GM19372 (cell line): ENCODE data around the gene KAT5.
"Not testable (repeated sequence)": the region's sequence is repeated elsewhere in the genome, so short reads cannot be mapped to it uniquely, and the experiment has no call there.

Source experiments
- ATAC-seq: cut with Tn5 transposase; IDR thresholded peaks from one replicate; pipeline ENCODE4 v1.9.1; 2021; ENCODE audit warnings: mild to moderate bottlenecking, low read depth, moderate library complexity; ENCODE audit not compliant: unreplicated experiment

KAT5 gene

DNA sequence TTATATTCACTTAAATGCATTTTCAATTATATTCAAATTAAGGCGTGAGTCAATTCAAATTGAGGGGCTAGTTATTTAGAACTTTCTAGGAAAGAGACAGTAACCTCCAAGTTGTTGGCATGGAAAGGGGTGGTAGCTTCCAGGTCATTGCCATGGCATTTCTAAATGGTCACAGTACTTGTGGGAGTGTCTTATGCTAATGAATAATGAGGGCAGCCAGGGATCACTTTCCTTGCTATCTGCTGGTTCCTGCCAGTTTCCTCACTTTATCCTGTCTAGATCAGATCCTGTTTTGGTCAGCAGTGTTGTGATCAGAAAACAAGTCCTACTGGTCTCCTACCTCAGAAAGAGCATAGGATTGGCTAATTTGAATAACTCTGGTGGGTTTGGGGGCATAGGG is 30.3 kb downstream of the KAT5 start:
- ATAC-seq: no peak

- no peak for ATAC-seq
Observed at GRCh38 chr11:65743681-65744025, 31.6 kb downstream of the KAT5 start.

DNA sequence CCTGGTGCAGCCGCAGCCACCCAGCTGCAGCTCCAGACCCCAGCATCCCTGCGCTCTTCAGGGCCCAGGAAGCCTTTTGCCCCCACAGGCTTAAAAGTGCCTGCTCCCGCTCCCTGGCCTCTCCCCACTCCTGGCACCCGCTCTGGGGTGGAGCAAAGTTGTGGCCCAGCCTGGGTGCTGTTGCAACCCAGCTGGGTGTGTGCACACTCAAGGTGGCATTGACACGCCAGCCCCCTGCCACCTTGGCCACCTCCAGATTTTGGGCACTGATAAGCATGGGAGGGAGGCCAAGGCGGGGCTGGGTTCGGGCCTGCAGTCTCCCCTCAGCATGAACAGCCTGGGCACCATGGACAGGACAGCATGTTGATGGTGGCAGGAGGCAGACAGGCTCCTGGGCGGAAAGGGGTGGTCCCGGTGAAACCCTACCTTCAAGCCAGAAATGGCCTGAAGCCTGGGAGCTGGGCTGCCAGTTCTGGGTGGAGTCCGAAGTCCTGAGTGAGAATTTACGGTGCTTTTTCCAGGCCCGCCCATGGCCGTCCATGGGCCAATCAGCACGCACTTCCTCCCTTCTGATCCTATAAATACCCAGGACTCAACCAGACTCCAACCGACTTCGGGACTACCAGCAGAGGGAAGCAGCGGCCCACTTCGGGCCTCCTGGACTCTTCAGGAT is 32.1 kb downstream of the KAT5 start:
- no peak for ATAC-seq

DNA sequence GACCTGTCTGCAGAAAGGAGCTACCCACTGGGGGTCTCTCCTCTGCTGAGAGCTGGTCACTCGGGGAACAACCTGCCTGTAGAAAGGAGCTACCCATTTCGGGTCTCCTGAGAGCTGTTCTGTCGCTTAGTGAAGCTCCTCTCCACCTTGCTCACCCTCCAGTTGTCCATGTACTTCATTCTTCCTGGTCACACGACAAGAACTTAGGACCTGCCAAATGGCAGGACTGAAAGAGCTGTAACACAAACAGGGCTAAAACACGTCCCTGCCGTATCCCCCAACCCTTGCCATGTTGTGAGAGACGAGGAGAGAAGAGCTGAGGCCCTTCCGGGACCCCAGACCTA is 32.6 kb downstream of the KAT5 start:
- ATAC-seq: no peak

GRCh38 chr11:65745049-65745448 is 33.0 kb downstream of the KAT5 start:
- no peak for ATAC-seq

DNA sequence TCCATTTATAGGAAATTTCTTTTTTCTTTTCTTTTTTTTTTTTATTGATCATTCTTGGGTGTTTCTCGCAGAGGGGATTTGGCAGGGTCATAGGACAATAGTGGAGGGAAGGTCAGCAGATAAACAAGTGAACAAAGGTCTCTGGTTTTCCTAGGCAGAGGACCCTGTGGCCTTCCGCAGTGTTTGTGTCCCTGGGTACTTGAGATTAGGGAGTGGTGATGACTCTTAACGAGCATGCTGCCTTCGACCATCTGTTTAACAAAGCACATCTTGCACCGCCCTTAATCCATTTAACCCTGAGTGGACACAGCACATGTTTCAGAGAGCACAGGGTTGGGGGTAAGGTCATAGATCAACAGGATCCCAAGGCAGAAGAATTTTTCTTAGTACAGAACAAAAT is 50.1 kb downstream of the KAT5 start:
- ATAC-seq: not testable (repeated sequence)

- ATAC-seq: not testable (repeated sequence)
Observed at GRCh38 chr11:65762816-65763215, 50.8 kb downstream of the KAT5 start.

- ATAC-seq: no peak
Observed at GRCh38 chr11:65764434-65764833, 52.4 kb downstream of the KAT5 start.

GRCh38 chr11:65766535-65766934 is 54.5 kb downstream of the KAT5 start:
- no peak for ATAC-seq

DNA sequence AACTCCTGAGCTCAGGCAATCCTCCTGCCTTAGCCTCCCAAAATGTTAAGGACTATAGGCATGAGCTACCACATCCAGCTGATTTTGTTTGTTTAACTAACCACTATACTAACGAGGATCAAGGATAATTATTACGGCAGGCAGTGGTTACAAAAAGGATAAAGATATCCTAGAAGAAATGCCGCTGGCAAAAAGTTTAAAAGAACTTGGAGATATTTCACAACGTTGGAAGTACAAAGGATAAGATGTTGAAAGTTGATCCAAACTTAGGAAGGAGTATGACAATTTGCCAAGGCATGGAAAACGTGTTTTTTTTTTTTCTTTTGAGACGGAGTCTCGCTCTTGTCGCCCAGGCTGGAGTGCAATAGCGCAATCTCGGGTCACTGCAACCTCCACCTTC is 55.4 kb downstream of the KAT5 start:
- ATAC-seq: no peak

DNA sequence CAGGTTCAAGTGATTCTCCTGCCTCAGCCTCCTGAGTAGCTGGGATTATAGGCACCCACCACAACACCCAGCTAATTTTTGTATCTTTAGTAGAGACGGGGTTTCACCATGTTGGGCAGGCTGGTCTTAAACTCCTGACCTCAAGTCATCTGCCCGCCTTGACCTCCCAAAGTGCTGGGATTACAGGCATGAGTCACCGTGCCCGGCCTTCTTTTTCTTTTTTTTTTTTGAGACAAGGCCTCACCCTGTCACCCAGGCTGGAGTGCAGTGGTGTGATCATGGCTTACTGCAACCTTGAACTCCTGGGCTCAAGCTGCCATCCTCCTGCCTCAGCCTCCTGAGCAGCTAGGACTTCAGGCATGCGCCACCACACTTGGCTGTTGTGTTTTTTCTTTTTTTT is 55.8 kb downstream of the KAT5 start:
- ATAC-seq: not testable (repeated sequence)
